ENCODE data around the gene GAMT.
"Not testable (repeated sequence)": the region's sequence is repeated elsewhere in the genome, so short reads cannot be mapped to it uniquely, and the experiment has no call there.

GAMT gene

GRCh38 chr19:1433119-1434039, 32.0 kb upstream of the GAMT start:
- no peak for DNase-seq (ENCODE audit: low spot score)

- no peak for DNase-seq (ENCODE audit: low spot score)
Measured at GRCh38 chr19:1432507-1432887, 31.2 kb upstream of the GAMT start.

DNA sequence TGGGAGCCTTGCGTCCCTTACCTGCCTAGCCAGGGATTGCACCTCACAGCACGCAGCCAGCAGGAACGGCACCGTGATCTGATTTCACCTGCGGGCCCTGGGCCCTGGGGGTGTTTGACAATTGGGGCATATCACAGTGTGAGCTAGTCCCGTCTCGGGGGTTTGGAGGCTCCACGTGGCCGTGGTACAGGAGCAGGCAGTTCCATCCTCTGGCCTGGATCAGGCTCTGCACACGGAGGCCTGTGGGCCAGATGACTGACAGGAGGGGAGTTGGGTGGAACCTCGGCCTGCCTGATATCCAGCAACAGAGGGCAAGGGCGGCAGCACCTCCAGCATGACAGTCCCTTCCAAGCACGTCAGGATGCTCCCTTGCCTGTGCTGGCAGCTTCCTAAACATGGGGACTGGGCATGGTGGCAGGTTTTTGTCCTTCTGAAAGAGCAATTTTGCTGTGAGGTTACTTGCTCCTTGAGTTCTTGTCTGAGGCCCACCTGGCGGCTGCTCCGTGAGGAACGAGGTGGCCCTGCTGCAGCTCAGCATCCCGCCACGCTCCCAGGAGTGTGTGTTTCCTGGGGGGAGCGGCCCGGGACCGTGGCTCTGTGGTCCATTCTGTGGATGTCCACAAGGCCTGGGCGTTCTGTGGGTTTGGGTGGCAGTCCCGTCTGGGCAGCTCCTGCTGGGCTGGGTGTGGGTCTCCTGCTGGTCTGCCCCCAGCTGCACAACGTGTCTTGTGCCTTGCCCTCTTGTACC, 30.6 kb upstream of the GAMT start:
- DNase-seq (ENCODE audit: low spot score), result no peak

- DNase-seq (ENCODE audit: low spot score), result no peak
Measured at GRCh38 chr19:1430246-1430645, 28.9 kb upstream of the GAMT start.

DNA sequence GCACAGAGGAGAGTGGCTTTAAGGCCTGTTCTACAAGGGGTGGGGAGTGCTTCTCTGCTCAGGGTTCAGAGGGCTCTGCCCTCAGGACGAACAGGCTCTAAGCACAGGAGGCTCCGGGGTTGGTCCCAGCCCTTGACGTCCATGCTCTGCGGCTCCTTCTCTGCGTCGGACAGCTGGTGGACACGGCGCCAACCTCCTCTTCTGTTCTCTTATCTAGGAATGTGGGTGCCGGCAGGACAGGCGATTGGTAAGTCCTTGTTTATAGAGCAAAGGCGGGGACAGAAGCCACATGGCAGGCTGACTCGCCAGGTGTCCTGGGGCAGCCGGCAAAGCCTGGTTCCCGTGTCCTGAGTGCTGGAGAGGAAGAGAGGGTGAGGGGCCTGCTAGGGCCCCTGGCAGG, 28.4 kb upstream of the GAMT start:
- no peak for DNase-seq (ENCODE audit: low spot score)

GRCh38 chr19:1428738-1429391, 27.5 kb upstream of the GAMT start:
- no peak for DNase-seq (ENCODE audit: low spot score)

DNA sequence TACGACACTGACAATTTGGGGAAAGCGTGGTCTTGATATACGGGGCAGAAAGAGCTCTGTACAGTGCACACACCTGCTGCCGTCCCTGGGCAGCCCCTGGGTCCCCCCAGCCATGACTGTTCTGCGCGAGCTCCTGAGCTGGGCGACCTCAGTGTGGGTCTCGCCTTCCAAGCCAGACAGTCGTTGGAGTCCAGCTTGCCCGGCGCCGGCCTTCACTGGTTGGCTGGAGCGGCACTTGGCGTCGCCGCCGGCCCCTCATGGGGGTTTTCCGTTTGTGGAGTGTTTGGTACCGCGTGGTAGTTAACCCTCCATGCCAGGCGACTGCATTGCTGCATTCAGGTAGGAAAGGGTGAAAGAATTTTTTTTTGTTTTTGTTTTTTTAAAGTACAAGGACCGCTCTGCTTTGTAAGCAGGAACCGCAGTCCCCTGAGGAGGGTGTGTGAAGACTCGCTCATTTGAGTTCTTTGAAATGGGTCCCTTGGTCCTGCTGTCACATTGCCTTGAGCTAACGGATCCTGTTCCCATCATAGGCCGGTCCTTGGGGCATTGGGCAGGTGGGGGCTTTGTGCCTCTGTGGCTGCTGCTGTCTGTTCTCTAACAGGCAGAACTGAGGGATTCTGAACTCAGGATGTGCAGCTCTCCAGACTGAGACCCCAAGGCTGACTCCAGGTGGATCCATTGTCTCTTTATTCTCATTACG, 26.0 kb upstream of the GAMT start:
- no peak for DNase-seq (ENCODE audit: low spot score)

GRCh38 chr19:1426736-1427135, 25.4 kb upstream of the GAMT start:
- DNase-seq (ENCODE audit: low spot score), result no peak

DNA sequence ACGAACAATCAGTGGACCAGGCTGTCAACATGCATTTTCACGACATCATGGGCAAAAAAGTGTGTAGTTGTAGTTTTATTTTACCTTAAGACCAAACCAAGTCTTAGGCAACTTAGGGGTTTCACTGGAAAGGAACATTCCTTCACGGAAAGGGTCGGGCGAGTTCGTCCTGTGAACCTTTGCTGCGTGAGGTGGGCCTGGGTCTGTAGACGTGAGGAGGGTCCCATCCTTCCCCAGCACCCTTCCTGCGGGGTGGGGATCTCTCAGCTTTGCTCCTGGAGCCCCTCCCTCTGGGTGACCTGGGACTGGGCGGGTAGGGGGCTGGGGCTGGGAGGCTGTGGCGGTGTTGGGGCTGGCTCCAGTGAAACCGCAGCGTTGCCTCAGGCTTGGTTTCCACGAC, 24.6 kb upstream of the GAMT start:
- no peak for DNase-seq (ENCODE audit: low spot score)

DNA sequence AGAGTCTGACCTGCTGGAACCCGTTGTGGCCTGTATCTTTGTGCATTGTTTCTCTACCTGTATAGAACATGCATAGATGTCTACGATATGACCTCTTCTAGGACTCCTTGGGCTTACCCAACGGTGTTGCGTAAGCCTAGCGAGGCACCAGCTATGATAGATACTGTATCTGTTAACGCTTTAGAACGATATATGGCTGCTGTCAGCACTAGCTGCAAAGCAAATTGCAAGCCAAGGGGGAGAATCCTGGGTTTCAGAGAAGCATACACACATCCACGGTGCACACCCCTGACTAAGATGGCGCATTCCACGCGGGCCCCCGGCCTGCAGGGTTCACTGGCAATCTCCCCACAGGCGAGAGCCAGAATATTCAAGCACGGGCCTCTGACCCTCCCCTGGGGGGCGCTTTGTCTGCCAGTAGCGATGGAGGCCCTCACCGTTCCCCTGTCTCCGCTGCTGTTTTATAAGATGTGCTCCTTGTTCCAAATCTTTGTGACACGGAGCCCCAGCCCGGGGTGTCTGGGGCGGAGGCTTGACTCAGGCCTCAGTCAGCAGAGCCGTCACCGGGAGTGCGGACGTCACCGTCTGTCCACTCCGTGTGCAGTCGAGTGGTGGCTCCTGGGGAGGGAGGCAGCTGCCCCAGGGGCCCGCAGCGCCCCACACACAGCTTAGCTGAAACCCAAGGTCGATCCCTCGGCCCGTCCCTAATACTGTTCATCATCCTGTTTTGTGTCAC, 23.9 kb upstream of the GAMT start:
- DNase-seq (ENCODE audit: low spot score), result no peak

DNA sequence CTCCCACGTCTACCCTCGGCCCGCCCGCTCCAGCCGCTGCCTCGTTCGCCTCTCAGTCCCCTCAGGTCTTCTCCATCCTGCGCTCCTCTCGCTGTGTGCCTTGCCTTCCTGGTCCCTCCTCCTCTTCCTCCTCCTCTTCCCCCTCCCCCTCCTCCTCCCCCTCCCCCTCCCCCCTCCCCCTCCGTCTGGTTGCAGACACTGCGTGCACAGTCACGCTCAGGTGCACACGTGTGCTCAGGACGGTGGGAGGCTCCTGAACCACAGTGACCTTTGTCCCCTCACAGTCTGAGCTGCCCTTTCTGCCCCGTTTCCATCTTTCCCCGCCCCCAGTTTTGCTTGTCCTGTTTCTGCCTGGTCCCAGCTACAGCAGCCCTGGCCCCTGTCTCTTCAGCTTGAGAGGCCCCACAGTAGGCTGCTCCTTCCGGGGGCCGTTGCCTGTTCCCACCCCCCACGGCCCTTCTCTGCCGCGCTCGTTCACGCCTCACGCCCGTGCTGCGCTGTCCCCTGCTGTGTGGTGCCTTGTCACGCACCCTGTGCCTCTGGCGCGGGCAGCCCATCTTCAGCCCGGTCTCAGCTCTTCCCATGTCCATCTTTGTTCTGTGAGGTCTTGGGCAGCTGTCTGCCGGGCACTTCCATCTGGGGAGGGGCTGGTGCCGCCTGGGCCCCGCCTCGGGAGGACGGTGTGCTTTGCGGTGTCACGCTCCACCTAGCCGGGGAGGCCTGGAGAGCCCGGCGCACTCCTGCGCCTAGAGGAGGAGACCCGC, 23.0 kb upstream of the GAMT start:
- no peak for DNase-seq (ENCODE audit: low spot score)

GRCh38 chr19:1423436-1424191, 22.3 kb upstream of the GAMT start:
- no peak for DNase-seq (ENCODE audit: low spot score)

DNA sequence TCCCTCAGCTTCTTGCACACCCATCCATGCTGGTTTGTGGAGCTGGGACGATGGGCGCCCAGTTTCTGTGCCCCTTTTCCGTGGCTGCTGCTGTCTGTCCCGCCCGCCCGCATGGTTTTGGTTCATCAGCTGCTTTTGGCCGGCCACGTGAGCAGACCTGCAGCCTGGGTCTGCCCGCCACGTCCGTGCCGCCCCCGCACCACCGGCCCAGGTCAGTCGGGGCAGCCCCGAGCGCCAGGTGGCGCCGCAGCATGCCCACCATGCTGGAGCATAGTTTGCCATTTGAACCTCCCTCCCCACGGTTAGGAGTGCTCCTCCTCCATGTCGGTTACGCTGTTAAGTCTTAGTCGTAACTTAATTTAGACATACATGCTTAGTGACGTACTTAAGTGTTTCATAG, 21.6 kb upstream of the GAMT start:
- no peak for DNase-seq (ENCODE audit: low spot score)

DNA sequence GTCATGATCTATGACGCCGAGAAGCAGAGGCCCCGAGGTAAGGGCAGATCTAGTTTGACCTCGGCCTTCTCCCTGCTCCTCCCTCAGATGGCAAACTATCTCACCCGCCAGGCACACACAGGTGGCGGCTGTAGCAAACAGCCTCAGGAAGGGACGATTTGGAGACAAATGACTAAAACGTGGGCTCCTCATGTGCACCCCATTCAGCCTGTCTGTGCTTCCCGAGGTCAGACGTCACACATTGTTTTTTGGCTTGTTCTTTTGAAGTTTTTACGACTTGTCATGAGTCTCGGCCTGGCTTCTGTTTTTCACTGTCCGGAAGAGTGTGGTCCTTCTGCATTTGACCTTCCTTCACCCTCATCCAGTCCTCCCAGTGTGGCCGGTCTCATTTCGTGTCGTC, 21.0 kb upstream of the GAMT start:
- DNase-seq (ENCODE audit: low spot score), result no peak

DNA sequence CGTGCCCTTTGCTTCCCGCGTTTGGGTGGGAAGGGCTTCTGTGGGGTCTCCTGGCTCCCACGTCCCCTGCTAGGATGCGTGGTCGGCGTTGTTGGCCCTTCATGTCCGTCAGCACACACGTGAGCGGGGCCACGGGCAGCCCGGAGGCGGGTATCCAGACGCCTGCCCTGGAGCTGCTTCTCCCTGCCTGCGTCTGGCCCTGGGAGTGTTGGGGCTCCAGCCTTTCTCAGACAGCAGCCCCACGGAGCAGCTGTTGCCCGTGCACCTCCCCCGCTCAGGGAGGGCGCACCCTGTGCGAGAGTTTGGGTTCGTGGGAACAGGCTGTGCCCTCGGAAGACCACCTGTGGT, 20.6 kb upstream of the GAMT start:
- DNase-seq (ENCODE audit: low spot score), result no peak

DNA sequence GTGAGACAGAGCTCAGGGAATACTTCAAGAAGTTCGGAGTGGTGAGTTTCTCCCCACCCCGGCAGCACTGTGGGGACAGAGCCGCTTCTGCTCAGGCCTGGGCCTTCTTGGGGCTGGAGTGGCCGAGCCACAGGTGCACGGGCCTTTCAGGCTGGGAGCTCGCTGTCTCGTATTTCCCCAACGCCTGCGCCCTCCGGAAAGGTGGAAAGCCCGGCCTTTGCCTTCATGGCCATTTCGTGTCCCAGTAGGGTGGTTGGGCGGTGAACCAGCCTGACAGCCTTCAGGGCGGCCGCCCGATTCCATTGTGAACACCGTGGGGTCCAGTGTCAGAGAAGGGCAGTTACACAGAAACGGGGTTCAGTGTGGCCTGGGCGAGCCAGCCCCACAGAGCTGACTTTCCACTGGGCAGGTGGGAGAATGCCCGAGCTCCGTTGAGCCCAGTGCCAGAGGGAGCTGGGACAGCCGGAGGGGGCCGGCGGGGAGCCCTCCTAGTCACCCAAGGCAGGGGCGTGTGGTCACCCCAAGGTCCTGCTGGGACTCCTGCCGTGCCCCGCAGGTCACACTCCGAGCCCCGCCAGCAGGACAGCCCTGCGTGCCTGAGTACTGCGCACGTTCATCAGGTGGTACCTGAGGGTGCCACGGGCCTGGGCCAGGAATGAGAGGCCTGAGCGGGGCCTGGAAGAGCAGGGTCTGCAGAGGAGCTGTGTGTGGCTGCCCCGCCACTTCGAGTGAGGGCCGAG, 20.0 kb upstream of the GAMT start:
- DNase-seq (ENCODE audit: low spot score), result no peak

DNA sequence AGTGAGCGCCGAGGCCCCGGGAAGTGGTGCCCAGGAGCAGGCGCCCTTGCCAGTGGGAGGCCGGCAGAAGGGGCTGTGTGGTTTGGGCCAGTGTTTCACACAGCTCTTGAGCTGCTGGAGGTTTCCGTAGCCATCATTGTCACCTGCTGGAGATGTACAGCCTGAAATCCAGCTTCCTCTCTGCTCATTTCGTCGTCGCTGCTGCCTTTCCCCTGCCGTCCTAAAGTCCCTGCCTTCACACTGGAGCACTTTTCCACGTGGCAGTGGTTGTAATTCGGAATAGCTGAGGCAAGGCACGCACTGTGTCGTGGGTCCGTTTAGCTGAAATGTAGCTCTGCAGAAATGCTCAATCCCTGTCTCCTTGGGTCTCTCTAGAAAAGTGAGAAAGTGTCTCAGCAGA, 19.2 kb upstream of the GAMT start:
- no peak for DNase-seq (ENCODE audit: low spot score)

- DNase-seq (ENCODE audit: low spot score), result not testable (repeated sequence)
Measured at GRCh38 chr19:1420085-1420484, 18.7 kb upstream of the GAMT start.

DNA sequence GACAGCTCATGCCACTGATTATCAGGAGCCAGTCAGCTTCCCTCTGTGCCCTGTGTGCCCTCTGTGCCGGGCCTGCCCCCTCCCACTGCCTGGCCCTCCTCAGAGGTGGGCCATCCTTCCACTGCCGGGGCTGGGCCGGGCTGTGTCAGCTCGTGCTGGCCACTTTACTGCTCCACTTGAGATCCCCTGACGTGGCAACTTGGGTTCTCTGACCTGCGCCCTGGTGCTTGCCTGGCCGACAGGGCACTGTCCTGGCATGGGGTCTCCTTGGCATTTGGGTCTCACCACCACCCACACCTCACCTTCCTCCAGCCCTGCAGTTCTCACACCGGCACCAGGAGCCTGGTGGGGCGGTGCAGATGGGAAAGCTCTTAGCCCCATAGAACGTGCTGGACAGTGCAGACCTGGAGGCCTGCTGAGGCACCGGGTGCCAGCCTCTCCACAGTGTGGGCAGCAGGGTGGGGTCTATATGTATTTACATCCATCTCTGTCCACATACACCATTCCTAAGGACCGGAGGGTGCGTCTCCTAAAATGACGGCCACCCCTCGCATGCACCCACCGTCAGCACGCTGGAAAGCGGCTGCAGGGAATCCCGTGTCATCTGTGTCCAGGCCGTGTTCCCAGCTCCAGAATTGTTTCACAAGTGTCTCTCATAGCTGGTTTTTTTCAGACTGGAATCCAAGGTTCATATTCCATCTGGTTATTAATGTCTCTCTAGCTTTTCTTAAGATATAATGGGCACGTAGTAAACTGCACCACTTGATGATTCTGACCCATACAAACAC, 17.8 kb upstream of the GAMT start:
- DNase-seq (ENCODE audit: low spot score), result no peak
